Glutamatergic neuron (in vitro differentiated cells): ENCODE measurements around the gene FOXN3. TPM values are rescaled to one million over a fixed set of nuclear protein-coding genes. Genes with fewer than 3 reads are reported as not detected.

ENCODE experiments used
- DNase-seq: peaks from one replicate; pipeline ENCODE4 v3.0.0; 2022
- H3K27ac Mint-ChIP-seq: one replicate; pipeline ENCODE4 v1.8.0; 2020; ENCODE audit warnings: mild to moderate bottlenecking, mixed read lengths, inconsistent platforms; ENCODE audit not compliant: unreplicated experiment
- H3K27me3 Mint-ChIP-seq: one replicate; pipeline ENCODE4 v1.8.0; 2020; ENCODE audit warnings: mild to moderate bottlenecking, moderate library complexity, mixed read lengths, inconsistent platforms; ENCODE audit not compliant: unreplicated experiment
- H3K36me3 Mint-ChIP-seq: one replicate; pipeline ENCODE4 v1.8.0; 2020; ENCODE audit warnings: mild to moderate bottlenecking, mixed read lengths, inconsistent platforms; ENCODE audit not compliant: unreplicated experiment
- H3K4me1 Mint-ChIP-seq: one replicate; pipeline ENCODE4 v1.8.0; 2020; ENCODE audit warnings: mild to moderate bottlenecking, low read depth, mixed read lengths, inconsistent platforms; ENCODE audit not compliant: unreplicated experiment
- H3K4me3 Mint-ChIP-seq: one replicate; pipeline ENCODE4 v1.8.0; 2020; ENCODE audit warnings: mild to moderate bottlenecking, mixed read lengths, inconsistent platforms; ENCODE audit not compliant: unreplicated experiment
- H3K9me3 Mint-ChIP-seq: one replicate; pipeline ENCODE4 v1.8.0; 2020; ENCODE audit warnings: mild to moderate bottlenecking, moderate library complexity, mixed read lengths, inconsistent platforms; ENCODE audit not compliant: unreplicated experiment
- total RNA-seq: library from RNA; stranded (reverse); fragmentation: NEBNext Ultra II Directional; extraction: Animal tissue kit (Norgen Biotek cat#: 25700); gene quantifications from one replicate; pipeline ENCODE4 v1.2.1, GENCODE V29; 2021; ENCODE audit not compliant: unreplicated experiment
- TF ChIP-seq, protein P1 (sequence below): fragments of 200-600 bp; sonication (generic); IDR thresholded peaks from one replicate; pipeline ENCODE4 v1.5.0; 2021; ENCODE audit not compliant: partially characterized antibody, unreplicated experiment

FOXN3 gene
- total RNA-seq, 1 donor from 2014 or later, result 139 TPM

DNA sequence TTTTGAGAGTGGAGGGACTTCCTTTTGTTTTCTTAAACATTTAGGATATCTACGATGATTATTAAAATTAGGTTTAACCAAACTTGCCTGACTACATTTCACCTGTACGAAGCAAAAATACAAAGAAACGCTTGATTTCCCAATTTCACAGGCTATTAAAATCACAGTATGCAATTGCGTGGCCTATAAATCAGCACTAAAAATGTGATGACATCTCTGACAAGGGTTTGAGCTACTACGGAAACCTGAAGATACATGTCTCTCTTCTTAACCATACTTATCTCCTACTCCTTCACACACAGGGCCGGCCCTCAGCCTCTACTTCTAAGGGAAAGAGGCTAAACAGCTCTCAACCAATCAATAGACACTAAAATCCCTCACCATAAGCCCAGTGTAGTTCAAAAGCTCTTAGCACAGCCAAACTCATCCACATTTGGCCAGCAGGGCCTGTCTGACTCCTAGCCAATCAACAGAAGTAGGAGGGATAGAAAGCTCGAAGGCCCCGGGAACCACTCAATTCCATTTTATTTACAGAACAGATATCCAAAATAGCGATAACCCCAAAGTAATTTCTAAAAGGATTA lies 137.3 kb downstream of the FOXN3 start:
- Mint-ChIP-seq H3K27ac (no peak overlapping the region), H3K4me3 (no peak overlapping the region), H3K4me1 (peaks cover 28% of the 10 kb centered on the region), H3K27me3 (peaks cover 6% of the 10 kb centered on the region), H3K36me3 (no peaks in the 10 kb centered on the region), H3K9me3 (peaks cover 2% of the 10 kb centered on the region)
- no peak for DNase-seq
- TF ChIP-seq, protein P1, sequence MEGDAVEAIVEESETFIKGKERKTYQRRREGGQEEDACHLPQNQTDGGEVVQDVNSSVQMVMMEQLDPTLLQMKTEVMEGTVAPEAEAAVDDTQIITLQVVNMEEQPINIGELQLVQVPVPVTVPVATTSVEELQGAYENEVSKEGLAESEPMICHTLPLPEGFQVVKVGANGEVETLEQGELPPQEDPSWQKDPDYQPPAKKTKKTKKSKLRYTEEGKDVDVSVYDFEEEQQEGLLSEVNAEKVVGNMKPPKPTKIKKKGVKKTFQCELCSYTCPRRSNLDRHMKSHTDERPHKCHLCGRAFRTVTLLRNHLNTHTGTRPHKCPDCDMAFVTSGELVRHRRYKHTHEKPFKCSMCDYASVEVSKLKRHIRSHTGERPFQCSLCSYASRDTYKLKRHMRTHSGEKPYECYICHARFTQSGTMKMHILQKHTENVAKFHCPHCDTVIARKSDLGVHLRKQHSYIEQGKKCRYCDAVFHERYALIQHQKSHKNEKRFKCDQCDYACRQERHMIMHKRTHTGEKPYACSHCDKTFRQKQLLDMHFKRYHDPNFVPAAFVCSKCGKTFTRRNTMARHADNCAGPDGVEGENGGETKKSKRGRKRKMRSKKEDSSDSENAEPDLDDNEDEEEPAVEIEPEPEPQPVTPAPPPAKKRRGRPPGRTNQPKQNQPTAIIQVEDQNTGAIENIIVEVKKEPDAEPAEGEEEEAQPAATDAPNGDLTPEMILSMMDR, result no peak

DNA sequence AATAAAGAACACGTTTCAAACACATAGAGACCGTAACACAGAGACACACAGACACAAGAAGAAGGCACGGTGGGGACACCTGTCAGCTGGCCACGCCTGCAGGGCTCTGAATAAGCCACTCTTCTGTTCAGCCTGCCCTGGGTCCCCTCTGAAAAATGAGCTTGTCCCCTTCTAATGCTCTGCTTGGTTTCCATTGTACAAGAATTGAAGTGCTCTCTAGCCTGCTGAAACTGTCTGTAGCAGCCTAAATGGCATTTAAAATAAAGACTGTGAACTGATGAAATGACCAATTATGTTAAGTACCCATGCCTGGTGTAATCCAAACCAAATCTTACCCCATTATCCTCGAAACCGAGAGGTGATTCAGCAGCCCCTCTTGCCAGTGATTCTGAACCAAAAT lies 139.8 kb downstream of the FOXN3 start:
- peaks cover 4% of the 10 kb centered on the region for H3K27me3 Mint-ChIP-seq
- peaks cover 5% of the 10 kb centered on the region for H3K9me3 Mint-ChIP-seq
- peak overlapping the region; percentile 45 for H3K27ac Mint-ChIP-seq
- H3K4me3 Mint-ChIP-seq, result no peak overlapping the region
- TF ChIP-seq, protein P1, result no peak
- H3K36me3 Mint-ChIP-seq, result no peaks in the 10 kb centered on the region
- peaks cover 26% of the 10 kb centered on the region for H3K4me1 Mint-ChIP-seq
- no peak for DNase-seq

DNA sequence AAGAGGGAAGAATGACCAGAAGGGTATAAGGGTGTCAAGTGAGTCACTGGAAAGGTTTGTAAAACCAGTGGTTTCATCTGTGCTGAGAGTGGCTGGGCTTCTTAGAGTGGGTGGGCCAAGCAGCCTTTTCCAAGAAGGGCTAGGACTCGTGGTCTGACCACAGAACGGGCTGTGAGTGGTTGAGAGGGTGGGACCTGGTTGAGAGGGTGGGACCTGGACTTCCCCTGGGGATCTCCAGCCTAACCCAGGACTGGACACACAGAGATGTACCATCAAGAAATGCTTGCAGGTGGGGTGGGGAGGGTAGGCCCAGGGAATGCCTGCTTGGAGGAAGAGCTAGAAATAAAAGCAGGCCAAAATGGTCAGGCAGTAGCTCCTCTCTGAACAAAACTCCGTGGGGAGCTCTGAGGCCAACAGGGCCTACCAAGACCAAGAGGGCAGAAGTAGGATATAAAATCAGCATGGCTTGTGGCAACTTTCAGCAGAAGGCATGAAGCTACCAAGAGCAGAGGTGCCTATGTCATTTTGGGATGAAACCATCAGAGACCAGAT lies 140.5 kb downstream of the FOXN3 start:
- Mint-ChIP-seq H3K4me3 (no peak overlapping the region), H3K27ac (no peak overlapping the region), H3K9me3 (peaks cover 5% of the 10 kb centered on the region), H3K36me3 (no peaks in the 10 kb centered on the region), H3K27me3 (peaks cover 4% of the 10 kb centered on the region), H3K4me1 (peaks cover 26% of the 10 kb centered on the region)
- TF ChIP-seq, protein P1, result no peak
- no peak for DNase-seq

DNA sequence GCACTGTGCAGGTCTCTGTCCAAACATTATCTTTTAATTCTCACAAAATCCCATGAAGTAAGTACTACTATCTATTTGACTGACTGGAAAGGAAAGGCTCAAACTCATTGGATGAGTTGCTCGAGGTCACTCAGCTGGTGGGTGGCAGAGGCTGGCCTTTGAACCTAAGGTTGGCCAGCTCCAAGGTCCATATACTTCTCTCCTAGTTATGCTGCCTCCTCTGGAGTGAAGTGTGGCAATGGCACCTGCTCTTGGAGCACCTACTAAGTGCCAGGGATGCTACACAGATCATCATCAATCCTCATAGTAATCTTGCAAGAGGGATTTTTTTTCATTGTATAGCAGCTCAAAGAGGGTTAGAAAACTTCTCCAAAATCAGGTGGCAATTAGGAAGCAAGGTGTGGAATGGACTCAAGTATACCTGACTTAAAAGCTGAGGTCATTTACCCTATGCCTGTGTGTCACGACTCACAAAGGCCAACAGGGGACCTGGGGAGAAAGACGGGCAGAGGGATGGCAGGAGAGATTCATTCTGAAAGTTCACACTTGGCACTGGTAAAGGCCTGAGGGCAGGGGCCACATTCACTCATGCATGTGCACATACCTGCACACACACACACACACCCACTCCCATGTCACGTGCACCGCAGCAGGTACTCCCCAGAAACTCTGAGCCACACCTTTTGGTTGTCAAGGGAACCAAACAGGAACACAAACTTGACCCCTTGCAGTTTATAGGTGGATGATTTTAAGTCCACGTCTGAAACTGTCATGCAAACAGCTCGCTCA lies 146.4 kb downstream of the FOXN3 start:
- TF ChIP-seq, protein P1, result no peak
- H3K4me3 Mint-ChIP-seq, result no peak overlapping the region
- DNase-seq, result no peak
- H3K27me3 Mint-ChIP-seq, result peaks cover 2% of the 10 kb centered on the region
- H3K9me3 Mint-ChIP-seq, result peaks cover 3% of the 10 kb centered on the region
- no peaks in the 10 kb centered on the region for H3K36me3 Mint-ChIP-seq
- H3K4me1 Mint-ChIP-seq, result peaks cover 23% of the 10 kb centered on the region
- no peak overlapping the region for H3K27ac Mint-ChIP-seq

DNA sequence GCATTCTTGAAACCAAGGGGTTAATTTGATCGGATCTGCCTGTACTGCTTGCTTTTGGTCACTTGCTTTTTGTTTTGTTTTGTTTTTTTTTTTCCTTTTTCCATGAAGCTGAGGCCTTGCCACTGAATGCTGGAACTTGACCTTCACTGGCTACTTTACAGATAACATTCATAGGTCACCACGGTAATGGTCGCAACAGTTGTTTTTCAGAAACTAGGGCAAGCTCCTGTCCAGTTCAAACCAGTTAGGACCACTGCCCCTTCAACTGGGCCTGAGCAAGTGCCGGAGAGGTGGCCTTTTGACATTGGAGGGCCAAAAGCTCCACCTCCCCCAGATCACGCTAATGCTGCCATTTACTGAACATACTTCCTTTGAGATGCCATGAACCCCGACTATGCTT lies 147.6 kb downstream of the FOXN3 start:
- Mint-ChIP-seq H3K4me3 (no peak overlapping the region), H3K9me3 (peaks cover 3% of the 10 kb centered on the region), H3K36me3 (no peaks in the 10 kb centered on the region), H3K27ac (no peak overlapping the region), H3K4me1 (peaks cover 29% of the 10 kb centered on the region), H3K27me3 (peaks cover 2% of the 10 kb centered on the region)
- no peak for DNase-seq
- TF ChIP-seq, protein P1, result no peak
